Esophagus squamous epithelium (tissue), 5 donors: ENCODE measurements around the gene SCNN1B. TPM values are rescaled to one million over a fixed set of nuclear protein-coding genes. Genes with fewer than 3 reads are reported as not detected.

Experiments used
- DNase-seq: peaks from one replicate; lab custom pipeline; 2025; lab: John Stamatoyannopoulos, UW
- H3K27ac ChIP-seq, 4 donors: fragments of 200-600 bp; sonication (generic); one replicate each; pipeline ENCODE4 v1.5.1; 2016 to 2019; ENCODE audit warnings: mild to moderate bottlenecking in 1 of 4
- H3K27me3 ChIP-seq, 4 donors: fragments of 200-600 bp; sonication (generic); 1 replicate in 3 of 4; 2 replicates in 1 of 4; pipeline versions ENCODE4 v1.5.1 to v1.6.0; 2017 to 2021; ENCODE audit warnings: antibody characterized with exemption in 1 of 4
- H3K36me3 ChIP-seq, 3 donors: fragments of 200-600 bp; sonication (generic); one replicate each; pipeline ENCODE4 v1.5.1; 2016 to 2019
- H3K4me1 ChIP-seq, 3 donors: fragments of 200-600 bp; sonication (generic); one replicate each; pipeline ENCODE4 v1.5.1; 2017 to 2019
- H3K4me3 ChIP-seq, 4 donors: fragments of 200-600 bp; sonication (generic); 1 replicate in 3 of 4; 2 replicates in 1 of 4; pipeline ENCODE4 v1.5.1; 2016 to 2019; ENCODE audit warnings: mild to moderate bottlenecking in 2 of 4, moderate library complexity in 1 of 4
- H3K9me3 ChIP-seq, 3 donors: fragments of 200-600 bp; sonication (generic); one replicate each; pipeline ENCODE4 v1.5.1; 2016 to 2019
- CTCF ChIP-seq, 6 experiments: fragments of 450-650 bp in 4 of 6; fragments of 200-600 bp in 2 of 6; sonication (generic) in 2 of 6; IDR thresholded peaks; one replicate each; pipeline ENCODE4 v1.5.1; 2016 to 2019; ENCODE audit warnings: antibody characterized with exemption in 6 of 6, mild to moderate bottlenecking in 4 of 6, moderate library complexity in 4 of 6
- POLR2A ChIP-seq, 4 donors: fragments of 450-650 bp; IDR thresholded peaks; one replicate each; pipeline ENCODE4 v1.6.1; 2017; ENCODE audit warnings: antibody characterized with exemption in 4 of 4, mild to moderate bottlenecking in 4 of 4, moderate library complexity in 3 of 4
- WGBS, 2 donors: methylation state at CpG; one replicate each; pipeline ENCODE4 v1.1.5; 2018; 5-methylcytosine and 5-hydroxymethylcytosine counted together
- intact Hi-C: fragments of 100-400 bp; cut with DNase I; formaldehyde crosslinking; loops from one replicate; pipeline ENCODE4 v1.15.0; 2022
- total RNA-seq, 4 donors: library from RNA; depleted of rRNA; stranded (reverse); fragments of >200 nt; gene quantifications; one replicate each; pipeline ENCODE4 v1.1.0, GENCODE V29; 2016
- donor health status: DM: yes; HTN: yes; CAD: no.

The SCNN1B gene
- total RNA-seq, 4 donors from 2014 or later, result 24.9 to 86.8 (median 36.2) TPM

GRCh38 chr16:23310217-23310616 is 8.1 kb downstream of the SCNN1B start:
- TF ChIP-seq POLR2A (IDR thresholded peaks at IDR 0.05) (no peak), CTCF (IDR thresholded peaks at IDR 0.05) (no peak)
- Histone ChIP-seq H3K27ac (no peak overlapping the region), H3K27me3 (no peaks in the 10 kb centered on the region), H3K4me3 (no peak overlapping the region), H3K36me3 (peaks cover 0 to 18% (median 0%) of the 10 kb centered on the region in 3 donors), H3K9me3 (no peaks in the 10 kb centered on the region), H3K4me1 (peaks cover 0 to 14% (median 0%) of the 10 kb centered on the region in 3 donors)
- no peak for DNase-seq
- intact Hi-C loops, result no loop called here

- no peak for DNase-seq
- Histone ChIP-seq H3K4me3 (no peak overlapping the region), H3K9me3 (no peaks in the 10 kb centered on the region), H3K36me3 (peaks cover 0 to 18% (median 0%) of the 10 kb centered on the region in 3 donors), H3K27ac (no peak overlapping the region), H3K4me1 (peaks cover 0 to 17% (median 0%) of the 10 kb centered on the region in 3 donors), H3K27me3 (no peaks in the 10 kb centered on the region)
- intact Hi-C loops, result no loop called here
- TF ChIP-seq POLR2A (IDR thresholded peaks at IDR 0.05), result no peak
- no peak for TF ChIP-seq CTCF (IDR thresholded peaks at IDR 0.05)
- 81 to 83% methylated on average over 3 to 5 of the region's 5 CpGs for WGBS, 2 donors
Observed at GRCh38 chr16:23310744-23311143, 8.6 kb downstream of the SCNN1B start.

- H3K4me3 ChIP-seq, result no peak overlapping the region
- no peaks in the 10 kb centered on the region for H3K9me3 ChIP-seq
- WGBS, 2 donors, result 97% methylated on average over 2 of the region's 2 CpGs
- no peaks in the 10 kb centered on the region for H3K27me3 ChIP-seq
- H3K27ac ChIP-seq, result no peak overlapping the region
- TF ChIP-seq CTCF (IDR thresholded peaks at IDR 0.05) (no peak), POLR2A (IDR thresholded peaks at IDR 0.05) (no peak)
- intact Hi-C loops, result no loop called here
- no peak for DNase-seq
- peaks cover 0 to under 1% (median 0%) of the 10 kb centered on the region in 3 donors for H3K36me3 ChIP-seq
- peaks cover 9 to 62% (median 18%) of the 10 kb centered on the region in 3 donors for H3K4me1 ChIP-seq
Observed at GRCh38 chr16:23316232-23316631, 14.1 kb downstream of the SCNN1B start.

- no peak for TF ChIP-seq CTCF (IDR thresholded peaks at IDR 0.05)
- no peak for TF ChIP-seq POLR2A (IDR thresholded peaks at IDR 0.05)
- H3K4me3 ChIP-seq, result no peak overlapping the region
- H3K27me3 ChIP-seq, result no peaks in the 10 kb centered on the region
- peaks cover 9 to 68% (median 18%) of the 10 kb centered on the region in 3 donors for H3K4me1 ChIP-seq
- peak overlapping the region in 3 of 4 donors; percentile 10 to 84 (median 69) for H3K27ac ChIP-seq
- no peak for DNase-seq
- H3K36me3 ChIP-seq, result no peaks in the 10 kb centered on the region
- no peaks in the 10 kb centered on the region for H3K9me3 ChIP-seq
- 63 to 92% methylated on average over 1 to 2 of the region's 2 CpGs for WGBS, 2 donors
- intact Hi-C loops, result no loop called here
Observed at GRCh38 chr16:23316634-23317265, 14.6 kb downstream of the SCNN1B start.

- Histone ChIP-seq H3K36me3 (no peaks in the 10 kb centered on the region), H3K4me1 (peaks cover 9 to 68% (median 18%) of the 10 kb centered on the region in 3 donors), H3K9me3 (no peaks in the 10 kb centered on the region), H3K4me3 (no peak overlapping the region), H3K27ac (peak overlapping the region; percentile 10 to 84 (median 70)), H3K27me3 (no peaks in the 10 kb centered on the region)
- DNase-seq, result no peak
- WGBS, 2 donors, result 34 to 47% methylated on average over 6 of the region's 8 CpGs
- intact Hi-C loops, result no loop called here
- TF ChIP-seq CTCF (IDR thresholded peaks at IDR 0.05), result no peak
- TF ChIP-seq POLR2A (IDR thresholded peaks at IDR 0.05), result no peak
Observed at GRCh38 chr16:23317266-23317661, 15.2 kb downstream of the SCNN1B start.
